Stimulated activated CD4-positive, alpha-beta T cell treated with anti-CD3 and anti-CD28 coated beads, Interleukin-1b, Interleukin-23, amount 100 ng/mL, for 1 hour (primary cell): ENCODE measurements around the gene PGAP3.

Experiments
- DNase-seq, 2 donors: peaks; one replicate each; pipeline ENCODE4 v3.0.0-alpha.2; 2020; ENCODE audit warnings: low read depth in 2 of 2

The PGAP3 gene

GRCh38 chr17:39697961-39698360 is 10.1 kb upstream of the PGAP3 start:
- no peak for DNase-seq

- DNase-seq: no peak
Observed at GRCh38 chr17:39696731-39697130, 8.9 kb upstream of the PGAP3 start.

GRCh38 chr17:39695089-39695474 is 7.2 kb upstream of the PGAP3 start:
- no peak for DNase-seq

- DNase-seq: no peak
Observed at GRCh38 chr17:39694593-39694992, 6.7 kb upstream of the PGAP3 start.

GRCh38 chr17:39688945-39689344 is 1.1 kb upstream of the PGAP3 start:
- no peak for DNase-seq

- no peak for DNase-seq
Observed at GRCh38 chr17:39688475-39688835, 598 bp upstream of the PGAP3 start.

- no peak for DNase-seq
Observed at GRCh38 chr17:39687101-39687545, 734 bp downstream of the PGAP3 start.

GRCh38 chr17:39684369-39685192 is 3.3 kb downstream of the PGAP3 start:
- no peak for DNase-seq

GRCh38 chr17:39683295-39683939 is 4.4 kb downstream of the PGAP3 start:
- no peak for DNase-seq

GRCh38 chr17:39679521-39680192 is 8.2 kb downstream of the PGAP3 start:
- DNase-seq: no peak

- DNase-seq: no peak
Observed at GRCh38 chr17:39678340-39679116, 9.3 kb downstream of the PGAP3 start.

- no peak for DNase-seq
Observed at GRCh38 chr17:39677542-39678339, 10.1 kb downstream of the PGAP3 start.

GRCh38 chr17:39677072-39677471 is 10.8 kb downstream of the PGAP3 start:
- DNase-seq: no peak

GRCh38 chr17:39676198-39676819 is 11.5 kb downstream of the PGAP3 start:
- no peak for DNase-seq

GRCh38 chr17:39675390-39676082 is 12.3 kb downstream of the PGAP3 start:
- no peak for DNase-seq

GRCh38 chr17:39674702-39675389 is 13.0 kb downstream of the PGAP3 start:
- no peak for DNase-seq

- DNase-seq: no peak
Observed at GRCh38 chr17:39674179-39674578, 13.7 kb downstream of the PGAP3 start.

GRCh38 chr17:39673335-39674081 is 14.3 kb downstream of the PGAP3 start:
- no peak for DNase-seq
